Stimulated activated CD8-positive, alpha-beta memory T cell treated with anti-CD3 and anti-CD28 coated beads, Interleukin-7, amount 100 ng/mL, for 1 hour (primary cell): Measurements from ENCODE around the gene VPS52.
A peak's percentile ranks its signal among the peaks of the same experiment; 100 is the strongest.
"Not testable (repeated sequence)": the region's sequence is repeated elsewhere in the genome, so short reads cannot be mapped to it uniquely, and the experiment has no call there.

Source experiments
- DNase-seq, 2 donors: peaks; one replicate each; pipeline ENCODE4 v3.0.0-alpha.2; 2020; ENCODE audit warnings: low read depth in 2 of 2

VPS52 gene

DNA sequence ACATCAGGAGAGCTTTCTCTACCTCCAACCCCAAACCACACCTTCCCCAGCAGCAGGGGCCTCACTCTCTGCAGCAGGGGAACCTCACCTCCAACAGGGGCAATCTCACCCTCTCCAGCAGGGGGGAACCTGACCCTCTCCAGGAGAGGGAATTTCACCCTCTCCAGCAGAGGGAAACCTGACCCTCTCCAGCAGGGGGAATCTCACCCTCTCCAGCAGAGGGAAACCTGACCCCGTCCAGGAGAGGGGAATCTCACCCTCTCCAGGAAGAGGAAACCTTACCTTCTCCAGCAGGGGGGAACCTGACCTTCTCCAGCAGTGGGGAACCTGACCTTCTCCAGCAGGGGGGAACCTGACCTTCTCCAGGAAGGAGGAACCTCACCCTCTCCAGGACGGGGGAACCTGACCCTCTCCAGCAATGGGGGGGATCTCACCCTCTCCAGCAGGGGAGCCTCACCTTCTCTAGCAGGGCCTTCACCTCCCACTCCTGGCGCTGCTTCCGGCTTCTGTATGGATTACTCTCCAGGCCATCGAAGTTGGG, 8.4 kb upstream of the VPS52 start:
- no peak for DNase-seq

DNA sequence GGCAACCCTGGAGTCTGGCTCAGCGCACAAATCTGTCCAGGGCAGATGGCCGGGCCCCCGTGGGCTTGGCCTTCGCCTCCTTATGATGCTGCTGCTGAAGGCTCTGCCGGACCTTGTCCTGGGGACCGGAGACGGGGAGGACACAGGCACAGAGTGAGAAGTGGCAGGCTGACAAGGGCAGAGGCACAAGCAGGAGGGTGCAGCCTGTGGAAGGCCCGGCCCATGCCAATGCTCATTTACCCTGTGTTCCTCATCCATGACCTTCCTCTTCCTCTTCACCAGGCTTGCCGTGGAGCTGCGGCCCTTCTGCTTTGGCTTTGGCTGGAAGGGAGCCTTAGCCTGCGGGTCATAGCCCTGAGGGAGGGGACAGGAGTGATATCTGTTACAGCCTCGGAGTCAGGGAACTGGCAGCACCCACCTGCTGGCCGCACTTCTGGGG, 7.6 kb upstream of the VPS52 start:
- no peak for DNase-seq

DNA sequence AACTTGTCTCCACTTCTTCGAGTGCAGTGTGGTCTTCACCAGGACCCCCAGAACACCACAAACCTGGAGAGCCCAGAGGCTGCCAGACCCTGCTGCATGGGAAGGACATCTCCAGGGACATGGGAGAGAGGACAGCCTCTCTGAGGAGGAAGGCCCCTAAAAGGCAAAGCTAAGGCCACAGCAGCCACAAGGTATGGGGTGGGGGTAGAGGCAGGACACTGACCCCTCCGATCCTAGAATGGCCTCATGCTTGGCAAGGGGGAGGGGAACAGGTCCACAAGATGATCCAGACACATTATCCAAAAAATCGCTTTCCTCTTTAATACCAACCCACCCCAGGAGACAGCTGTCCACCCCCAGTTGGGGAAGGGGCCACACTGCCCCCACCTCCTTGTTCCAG, 7.1 kb upstream of the VPS52 start:
- no peak for DNase-seq

DNA sequence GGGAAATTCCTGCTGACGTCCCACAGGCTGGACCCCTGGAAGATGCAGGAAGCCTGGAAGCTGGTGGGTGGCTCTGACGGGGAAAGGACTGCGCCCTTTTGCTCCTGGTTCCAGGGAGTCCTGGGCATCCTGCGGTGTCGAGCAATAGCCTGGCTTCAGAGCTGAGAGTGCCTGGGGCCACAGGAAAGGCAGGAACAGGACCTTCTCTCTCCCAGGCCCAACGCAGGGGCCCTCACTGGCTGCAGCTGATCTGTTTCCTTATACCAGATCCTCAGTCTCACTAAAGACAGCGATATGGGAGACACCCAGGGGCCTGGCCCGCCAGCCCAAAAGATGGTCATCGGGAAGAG, 6.7 kb upstream of the VPS52 start:
- no peak for DNase-seq

DNA sequence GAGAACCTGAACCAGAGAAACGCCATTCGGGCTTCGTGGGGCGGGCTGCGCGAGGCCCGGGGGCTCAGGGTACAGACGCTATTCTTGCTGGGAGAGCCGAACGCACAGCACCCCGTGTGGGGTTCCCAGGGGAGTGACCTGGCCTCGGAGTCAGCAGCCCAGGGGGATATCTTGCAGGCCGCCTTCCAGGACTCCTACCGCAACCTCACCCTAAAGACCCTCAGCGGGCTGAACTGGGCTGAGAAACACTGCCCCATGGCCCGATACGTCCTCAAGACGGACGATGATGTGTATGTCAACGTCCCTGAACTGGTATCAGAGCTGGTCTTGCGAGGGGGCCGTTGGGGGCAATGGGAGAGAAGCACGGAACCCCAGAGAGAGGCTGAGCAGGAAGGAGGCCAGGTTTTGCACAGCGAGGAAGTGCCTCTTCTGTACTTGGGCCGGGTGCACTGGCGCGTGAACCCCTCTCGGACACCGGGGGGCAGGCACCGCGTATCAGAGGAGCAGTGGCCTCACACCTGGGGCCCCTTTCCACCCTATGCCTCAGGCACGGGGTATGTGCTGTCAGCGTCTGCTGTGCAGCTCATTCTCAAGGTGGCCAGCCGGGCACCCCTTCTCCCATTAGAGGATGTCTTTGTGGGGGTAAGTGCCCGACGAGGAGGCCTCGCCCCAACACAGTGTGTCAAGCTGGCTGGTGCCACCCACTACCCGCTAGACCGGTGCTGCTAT, 6.2 kb upstream of the VPS52 start:
- DNase-seq: no peak

DNA sequence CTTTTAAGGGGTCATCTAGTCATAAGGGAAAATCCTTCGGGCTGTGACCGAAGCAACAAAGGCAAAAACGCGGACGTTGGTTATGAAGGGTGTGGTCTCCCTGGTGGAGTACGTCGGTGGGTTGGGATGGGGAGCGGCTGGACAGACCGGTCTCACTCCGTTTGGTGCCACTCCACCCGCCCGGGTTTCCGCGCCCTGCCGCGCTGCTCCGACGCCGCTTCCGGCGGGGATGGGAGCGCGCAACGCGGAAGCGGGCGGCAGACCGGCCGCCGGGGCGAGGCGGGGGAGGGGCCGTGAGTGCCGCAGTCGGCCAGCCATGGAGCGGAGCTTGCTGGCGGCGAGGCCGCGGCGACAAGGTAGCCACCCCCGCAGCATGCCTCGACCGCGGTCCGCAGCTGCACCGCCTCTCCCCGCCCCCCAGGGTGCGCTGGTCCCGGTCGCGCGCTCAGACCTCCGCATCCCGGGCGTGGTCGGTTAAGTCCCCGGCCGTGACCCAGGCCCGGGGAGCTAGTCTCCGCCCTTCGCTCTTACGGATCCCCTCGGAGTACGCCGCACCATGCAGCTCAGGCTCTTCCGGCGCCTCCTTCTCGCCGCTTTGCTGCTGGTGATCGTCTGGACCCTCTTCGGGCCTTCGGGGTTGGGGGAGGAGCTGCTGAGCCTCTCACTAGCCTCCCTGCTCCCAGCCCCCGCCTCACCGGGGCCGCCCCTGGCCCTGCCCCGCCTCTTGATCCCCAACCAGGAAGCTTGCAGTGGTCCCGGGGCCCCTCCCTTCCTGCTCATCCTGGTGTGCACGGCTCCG, 5.4 kb upstream of the VPS52 start, which contains the start of gene B3GALT4:
B3GALT4 (plus strand) TSS at position 260 of the 799 bp plus-strand sequence; CDS start at position 557, 297 bp downstream.
- DNase-seq: peak in 1 of 2 donors; percentile 46

DNA sequence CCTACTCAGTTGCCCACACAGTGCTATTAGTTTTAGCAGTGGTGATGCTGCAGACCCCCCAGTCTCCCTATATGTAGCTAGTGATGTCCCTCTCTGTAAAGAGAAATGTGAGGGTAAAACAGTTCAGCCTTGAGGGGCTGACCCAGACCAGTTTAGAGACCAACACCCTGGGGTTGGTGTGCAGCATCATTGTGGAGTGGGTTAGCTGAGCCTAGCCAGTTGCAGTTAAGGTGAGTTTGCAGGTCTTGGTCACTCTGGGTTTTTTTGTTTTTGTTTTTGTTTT, 4.8 kb upstream of the VPS52 start:
- no peak for DNase-seq

DNA sequence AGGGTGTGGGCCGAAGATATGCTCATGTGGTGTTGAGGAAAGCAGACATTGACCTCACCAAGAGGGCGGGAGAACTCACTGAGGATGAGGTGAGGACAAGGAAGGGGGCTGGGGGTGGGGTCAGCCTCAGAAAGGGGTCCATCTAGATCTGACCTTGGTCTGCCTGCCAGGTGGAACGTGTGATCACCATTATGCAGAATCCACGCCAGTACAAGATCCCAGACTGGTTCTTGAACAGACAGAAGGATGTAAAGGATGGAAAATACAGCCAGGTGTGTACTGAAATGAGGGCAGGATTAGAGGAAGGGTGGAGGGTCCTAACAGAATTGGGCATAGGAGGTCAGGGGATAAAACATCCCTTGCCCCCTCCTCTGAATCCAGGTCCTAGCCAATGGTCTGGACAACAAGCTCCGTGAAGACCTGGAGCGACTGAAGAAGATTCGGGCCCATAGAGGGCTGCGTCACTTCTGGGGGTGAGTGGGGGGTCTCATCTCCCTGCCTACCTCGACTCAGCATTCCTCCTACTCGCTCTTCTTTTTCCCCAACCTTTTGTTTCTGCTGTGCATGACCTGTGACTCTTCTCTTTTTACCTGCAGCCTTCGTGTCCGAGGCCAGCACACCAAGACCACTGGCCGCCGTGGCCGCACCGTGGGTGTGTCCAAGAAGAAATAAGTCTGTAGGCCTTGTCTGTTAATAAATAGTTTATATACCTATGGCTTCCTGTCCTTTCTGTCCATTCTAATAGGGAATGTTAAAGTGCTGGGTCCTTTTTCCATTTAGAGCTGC, 4.3 kb upstream of the VPS52 start:
- DNase-seq: not testable (repeated sequence)

DNA sequence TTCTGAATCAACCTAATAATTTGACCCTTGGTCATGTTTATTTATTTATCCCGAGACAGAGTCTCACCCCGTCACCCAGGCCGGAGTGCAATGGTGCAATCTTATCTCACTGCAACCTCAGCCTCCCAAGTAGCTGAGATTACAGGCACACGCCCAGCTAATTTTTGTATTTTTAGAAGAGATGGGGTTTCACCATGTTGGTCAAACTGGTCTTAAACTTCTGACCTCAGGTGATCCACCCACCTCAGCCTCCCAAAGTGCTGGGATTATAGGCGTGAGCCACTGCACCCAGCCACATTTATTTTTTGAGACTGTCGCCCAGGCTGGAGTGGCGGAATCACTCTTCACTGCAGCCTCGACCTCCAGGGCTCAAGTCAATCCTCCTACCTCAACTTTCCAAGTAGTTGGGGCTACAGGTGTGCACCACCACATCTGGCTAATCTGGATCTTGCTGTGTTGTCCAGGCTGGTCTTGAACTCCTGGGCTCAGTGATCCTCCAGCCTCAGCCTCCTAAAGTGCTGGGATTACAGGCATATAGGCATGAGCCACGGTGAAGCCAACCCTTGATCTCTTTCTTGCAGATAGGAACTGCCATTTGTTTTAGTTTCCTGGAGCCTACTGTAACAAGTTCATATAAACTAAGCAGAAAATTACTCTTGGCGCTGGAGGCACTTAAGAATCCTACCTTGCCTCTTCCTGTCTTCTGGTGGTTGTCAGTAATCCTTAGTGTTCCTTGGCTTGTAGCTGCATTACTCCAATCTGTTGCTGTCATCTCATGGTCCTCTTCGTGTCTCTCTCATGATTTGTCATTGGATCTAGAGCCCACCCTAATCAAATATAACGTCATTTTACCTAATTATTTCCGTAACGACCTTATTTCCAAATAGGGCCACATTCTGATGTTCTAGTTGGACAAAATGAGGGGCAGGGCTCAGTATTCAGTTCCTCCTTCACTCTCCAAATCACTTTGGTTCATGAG, 2.5 kb upstream of the VPS52 start:
- no peak for DNase-seq

DNA sequence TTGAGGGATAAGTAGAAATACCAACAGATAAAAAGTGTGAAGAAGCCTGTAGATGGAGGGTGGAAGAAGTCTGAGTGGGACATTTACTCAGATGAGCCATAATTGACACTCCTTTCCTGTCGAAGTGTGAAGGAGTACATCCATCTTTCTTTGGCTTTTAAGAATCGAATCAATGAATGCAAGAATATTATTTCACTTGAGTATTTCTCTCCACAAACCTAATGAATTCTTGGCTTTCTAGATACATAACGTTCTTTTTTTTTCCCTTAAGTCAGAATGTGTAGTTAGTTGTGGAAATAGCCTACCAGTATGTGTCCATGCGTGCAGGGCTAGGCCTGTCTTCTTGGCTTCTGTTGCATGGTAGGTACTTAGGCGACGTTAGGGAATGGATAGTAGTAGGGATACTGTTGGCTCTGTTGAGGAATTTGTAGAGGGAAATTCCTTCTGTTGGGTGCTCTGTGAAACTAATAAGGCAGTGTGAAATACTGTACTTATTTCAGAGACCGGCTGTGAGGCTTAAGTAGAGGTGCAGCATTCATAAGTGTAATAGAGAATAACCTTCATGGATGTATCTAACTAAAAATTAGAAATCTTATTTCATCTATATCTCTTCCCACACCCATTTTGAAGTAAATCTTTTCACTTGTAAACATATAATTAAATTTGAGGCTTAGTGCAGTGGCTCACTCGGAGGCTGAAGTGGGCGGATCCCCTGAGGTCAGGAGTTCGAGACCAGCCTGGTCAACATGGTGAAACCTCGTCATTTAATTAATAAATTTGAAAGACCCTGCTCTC, 1.6 kb upstream of the VPS52 start:
- no peak for DNase-seq

DNA sequence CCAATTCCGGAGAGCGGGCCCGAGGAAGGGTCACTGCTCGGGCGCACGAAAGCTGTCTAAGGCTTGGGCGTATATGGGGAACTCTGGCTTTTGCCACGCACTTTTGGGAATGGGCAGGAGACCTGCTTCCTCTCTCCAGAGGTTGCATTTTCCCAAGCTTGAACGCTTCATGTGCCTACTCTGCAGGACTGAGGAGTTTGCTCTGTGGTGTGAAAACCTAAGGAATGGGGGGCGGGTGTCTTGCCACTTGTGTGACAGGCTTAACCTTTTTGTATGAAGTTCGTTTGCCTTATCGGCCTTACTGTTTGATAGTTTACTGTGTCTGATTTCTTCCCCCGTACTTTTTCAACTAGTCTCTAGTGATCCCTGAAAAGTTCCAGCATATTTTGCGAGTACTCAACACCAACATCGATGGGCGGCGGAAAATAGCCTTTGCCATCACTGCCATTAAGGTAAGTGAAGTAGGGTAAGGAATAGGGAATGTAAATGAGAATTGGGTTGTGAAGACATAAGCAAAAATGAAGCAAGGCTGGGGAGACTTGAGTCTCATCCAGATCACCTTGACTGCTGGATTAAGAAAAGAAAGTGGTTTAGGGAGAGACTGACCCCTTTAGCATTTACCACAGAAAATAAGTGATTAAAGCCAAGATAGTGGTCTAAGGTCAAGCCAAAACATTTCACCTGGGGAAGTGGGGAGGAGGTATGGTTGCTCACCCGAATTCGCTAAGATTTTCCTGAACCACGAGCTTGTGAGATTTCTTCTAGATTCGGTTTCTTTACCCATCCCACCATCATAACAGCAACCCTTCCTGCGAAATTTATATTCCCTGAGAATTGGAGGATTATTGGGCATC, 826 bp upstream of the VPS52 start:
- DNase-seq: no peak

DNA sequence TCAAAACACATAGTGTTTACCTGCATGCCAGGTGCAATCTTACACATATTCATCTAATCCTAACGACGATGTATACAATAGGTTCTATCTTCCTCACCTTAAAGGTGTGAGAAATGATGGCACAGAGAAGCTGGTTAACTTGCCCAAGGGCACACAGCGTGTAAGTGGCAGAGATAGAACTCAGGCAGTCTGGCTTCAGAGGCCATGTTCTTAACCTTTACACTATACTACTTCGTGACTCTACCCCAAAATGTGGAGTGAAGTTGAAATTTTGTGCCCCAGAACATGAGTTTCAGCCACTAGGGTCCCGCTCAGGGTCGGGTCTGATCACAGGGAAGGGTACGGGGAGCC, 584 bp downstream of the VPS52 start:
- no peak for DNase-seq

DNA sequence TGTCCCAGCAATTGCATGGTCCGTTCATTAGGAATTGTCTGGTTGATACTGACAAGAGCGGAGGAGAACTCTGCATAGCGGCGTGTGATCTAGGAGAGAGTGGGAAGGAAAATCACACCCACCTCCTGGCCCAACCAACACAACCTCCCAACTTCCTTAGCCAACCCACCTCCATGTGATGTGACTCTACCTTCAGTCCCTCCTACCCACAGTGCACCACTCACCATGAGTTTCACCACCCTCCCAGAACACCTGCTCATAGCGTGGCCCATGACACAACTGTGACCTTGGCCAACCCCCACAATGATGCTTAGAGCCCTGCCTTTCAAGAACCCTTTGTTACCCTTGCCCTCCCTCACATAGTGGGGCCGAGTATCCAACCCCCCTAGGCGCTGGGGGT, 7.7 kb downstream of the VPS52 start:
- no peak for DNase-seq

DNA sequence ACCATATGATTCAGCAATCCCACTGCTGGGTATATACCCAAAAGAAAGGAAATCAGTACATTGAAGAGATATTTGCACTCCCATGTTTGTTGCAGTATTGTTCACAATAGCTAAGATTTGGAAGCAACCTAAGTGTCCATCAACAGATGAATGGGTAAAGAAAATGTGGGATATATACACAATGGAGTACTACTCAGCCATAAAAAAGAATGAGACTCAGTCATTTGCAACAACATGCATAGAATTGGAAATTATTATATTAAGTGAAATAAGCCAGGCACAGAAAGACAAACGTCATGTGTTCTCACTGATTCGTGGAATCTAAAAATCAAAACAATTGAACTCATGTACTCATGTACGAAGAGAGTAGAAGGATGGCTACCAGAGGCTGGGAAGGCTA, 9.2 kb downstream of the VPS52 start:
- DNase-seq: not testable (repeated sequence)

DNA sequence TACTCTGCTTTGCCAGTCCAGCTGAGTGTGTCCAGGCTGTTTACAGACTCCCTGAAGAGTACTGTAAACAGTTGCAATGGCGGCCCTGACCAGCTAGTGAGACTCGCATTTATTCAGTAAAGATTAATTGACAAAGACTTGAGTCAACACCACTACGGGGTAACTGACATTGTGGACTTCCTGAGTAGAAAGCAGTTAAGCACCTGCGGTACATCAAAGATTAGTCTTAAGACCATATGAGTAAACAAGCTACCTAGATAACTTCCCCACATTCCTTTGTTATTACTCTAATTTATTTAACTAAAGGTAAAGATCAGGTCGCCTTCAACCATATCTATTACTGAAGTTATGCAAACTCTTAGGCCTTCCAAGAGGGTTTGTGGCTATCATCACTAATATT, 12.6 kb downstream of the VPS52 start:
- no peak for DNase-seq

DNA sequence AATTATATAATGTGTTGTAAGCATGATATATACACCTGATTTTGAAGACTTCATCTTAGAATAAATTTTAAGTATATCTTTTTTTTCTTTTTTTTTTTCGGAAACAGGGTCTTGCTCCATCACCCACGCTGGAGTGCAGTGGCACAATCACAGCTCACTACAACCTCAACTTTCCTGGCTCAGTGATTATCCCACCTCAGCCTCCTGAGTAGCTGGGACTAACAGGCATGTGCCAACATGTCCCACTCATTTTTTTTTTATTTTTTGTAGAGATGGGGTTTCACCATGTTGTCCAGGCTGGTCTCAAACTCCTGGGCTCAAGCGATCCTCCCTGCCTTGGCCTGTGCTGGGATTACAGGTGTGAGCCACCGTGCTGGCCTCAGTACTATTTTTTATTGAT, 17.1 kb downstream of the VPS52 start:
- DNase-seq: no peak

DNA sequence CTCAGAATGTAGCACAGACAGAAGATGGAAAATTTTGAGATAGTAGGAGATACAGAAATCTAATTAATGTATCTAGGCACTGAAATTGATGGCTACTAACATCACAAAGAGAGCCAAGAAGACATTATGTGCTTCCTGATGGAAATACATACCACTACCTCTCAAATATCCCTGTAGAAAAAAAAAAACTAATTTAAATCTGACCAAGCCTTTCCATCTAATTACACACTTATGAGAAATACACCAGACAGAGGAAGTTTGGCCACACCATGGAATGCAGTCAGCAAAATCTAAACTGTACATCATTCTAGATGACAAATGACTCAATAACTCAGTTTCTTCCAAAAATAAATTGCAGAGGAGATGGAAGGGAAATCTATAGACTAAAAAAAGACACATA, 18.9 kb downstream of the VPS52 start:
- DNase-seq: no peak

DNA sequence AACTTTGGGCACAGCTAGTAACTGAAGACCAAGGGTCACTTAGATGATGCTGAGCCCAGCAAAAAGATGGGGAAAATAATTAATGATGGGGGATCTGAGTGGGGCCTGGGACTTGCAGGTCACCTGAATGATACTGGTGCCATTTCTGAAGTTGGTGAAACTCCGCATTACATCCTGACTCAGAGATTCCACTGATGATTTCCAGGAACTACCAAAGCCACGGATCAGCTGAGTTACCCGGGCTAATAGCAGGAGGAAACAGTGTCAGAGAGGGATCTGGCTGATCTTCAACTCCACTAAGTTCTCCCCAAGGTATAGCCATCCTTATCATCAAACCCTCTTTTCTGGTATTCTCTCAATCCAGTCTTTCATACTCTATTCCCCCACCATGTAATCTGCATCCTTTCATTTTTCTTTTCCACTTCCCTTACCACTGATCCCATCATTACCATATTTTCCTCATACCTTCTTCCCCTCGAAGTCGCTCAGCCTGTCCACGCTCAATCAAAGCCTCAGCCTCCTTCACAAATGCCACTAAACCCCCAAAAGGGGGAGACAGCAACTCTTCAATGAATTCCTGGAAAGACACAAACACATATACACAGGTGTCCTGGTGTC, 20.2 kb downstream of the VPS52 start:
- no peak for DNase-seq

DNA sequence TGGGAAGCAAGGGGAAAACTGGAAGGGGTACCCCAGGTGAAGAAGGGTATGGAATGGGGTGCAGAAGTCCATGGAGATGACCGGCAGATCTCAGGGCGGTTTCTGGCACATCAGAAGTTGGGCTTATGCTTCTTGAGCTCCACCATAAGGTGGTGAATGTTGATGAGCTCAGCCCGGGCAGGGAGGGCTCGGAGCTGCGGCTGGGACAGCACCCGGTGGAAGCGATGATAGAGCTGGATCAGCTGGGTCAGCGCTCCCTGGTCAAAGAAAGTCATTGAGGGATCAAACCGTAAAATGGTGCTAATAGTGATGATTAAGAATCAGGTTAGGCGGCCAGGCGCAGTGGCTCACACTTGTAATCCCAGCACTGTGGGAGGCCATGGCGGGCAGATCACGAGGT, 20.9 kb downstream of the VPS52 start:
- DNase-seq: no peak
